Activated naive CD4-positive, alpha-beta T cell (primary cell): ENCODE data around the gene BCL7B.
"Not testable (repeated sequence)": the region's sequence is repeated elsewhere in the genome, so short reads cannot be mapped to it uniquely, and the experiment has no call there.

Source experiments
- DNase-seq, 4 experiments: peaks; one replicate each; lab custom pipeline; 2025; lab: John Stamatoyannopoulos, UW

The BCL7B gene

DNA sequence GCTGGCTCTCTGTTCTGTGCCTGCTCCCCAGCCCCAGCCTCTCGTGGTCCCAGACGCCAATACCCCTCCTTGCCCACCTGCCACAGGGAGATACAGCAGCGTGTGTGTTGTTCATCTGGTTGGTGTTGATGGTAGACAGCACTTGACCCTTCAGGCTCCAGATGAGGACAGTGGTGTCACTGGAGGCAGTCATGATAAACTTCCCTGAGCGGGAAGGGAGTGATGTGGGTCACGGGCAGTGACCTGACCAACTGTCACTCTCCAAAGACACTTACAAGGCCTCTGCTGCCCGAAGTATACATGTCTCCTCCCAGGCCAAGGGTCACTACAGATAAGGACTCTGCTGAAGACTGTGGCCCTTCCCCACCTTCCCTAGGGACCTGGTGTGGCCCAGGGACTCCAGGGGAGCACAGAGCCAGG lies 15.3 kb upstream of the BCL7B start:
- DNase-seq: no peak

DNA sequence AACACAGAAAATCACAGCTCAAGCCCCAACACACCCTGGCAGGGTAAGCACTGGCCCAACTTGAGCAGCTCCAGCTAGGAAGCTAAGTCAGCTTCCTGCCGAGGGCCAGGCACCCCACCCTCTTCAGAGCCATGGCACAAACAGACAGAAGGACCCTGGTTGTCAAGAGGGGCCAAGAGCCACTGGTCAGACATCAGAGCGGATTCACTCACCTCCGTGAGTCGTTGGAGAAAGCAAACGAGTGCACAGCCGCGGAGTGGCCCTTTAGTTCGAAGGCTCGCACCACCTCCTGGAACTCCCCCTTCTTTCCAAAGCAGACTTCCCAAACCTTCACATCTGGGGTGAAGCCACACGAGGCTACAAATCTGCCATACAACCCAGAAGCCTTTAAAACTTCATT lies 13.5 kb upstream of the BCL7B start:
- no peak for DNase-seq

DNA sequence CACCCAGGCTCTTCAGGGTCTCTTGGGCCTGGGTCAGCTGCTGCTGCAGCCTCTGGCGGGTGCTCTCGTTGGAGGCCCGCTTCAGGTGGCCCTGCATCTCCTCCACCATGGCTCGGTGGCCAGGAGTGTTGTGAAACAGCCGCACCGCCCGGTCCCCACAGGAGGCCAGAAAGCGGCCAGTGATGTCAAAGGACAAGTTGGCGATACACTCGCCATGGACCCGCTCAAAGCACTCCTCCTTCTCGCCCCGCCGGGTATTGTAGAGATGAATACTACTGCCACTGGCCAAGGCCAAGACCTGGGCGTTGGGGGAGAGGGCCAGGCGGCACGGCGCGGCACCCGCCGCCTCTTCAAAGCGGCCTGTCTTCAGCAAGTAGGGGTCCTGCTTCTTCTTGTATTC lies 13.0 kb upstream of the BCL7B start:
- no peak for DNase-seq

DNA sequence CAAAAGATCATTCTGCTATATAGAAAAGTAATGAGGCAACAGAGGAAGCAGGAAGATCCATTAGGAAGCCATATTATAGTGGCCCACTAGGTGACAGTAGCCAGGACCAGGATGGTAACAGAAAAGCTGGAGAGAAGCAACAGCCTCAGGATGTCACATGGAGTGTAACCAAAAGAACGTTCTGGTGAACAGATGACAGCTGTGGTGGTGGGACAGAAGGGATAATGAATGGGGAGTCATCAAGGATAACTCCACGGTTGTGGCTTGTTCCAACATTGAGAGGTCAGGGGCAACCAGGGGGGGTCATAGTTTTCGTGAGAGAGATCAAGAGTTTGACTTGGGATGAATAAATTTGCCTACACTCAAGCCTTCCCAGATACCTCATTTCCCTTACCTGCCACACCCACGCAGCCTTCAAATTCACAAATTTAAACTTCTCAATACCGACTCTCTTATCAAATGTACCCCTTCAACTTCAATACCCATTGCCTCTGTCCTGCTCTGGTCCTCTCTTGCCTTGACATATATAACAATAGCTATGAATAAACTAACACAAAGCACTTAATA lies 11.6 kb upstream of the BCL7B start:
- no peak for DNase-seq

DNA sequence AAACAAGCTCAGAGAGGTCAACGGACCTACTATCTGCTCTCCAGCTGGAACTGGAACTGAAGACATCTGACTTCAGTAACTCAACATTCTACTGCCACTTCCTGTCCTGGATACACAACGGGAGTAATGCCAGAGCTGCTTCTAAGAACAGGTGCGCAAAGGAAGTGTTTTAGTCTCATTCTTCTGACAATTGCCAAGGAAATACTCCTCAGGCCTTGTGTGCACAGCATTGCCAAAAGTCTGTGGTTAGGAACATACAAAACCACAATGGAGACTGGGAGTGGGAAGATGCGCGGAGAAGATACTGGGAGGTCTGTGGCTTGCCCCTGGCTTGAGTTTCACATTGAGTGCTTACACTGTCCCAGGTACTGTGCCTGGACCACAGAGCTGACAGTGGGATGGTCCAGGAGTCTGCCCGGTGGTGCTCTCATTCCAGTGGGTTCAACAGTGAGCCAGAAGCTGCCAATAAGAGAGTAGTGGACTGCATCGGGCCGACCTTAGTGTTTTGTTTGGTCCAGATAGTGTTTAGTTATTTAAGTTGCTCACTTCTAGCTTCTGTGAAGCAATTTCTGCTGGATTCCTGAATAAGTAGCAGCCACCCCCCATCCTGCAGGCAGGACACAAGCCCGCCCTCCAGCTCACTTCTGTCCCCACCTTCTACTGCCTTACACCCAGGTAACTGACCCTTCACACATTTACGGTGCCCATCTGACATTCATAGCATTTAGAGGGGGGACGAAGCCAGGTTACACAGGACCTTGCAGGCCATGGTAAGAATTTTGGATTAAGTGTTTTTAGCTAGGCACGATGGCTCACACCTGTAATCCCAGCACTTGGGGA lies 10.6 kb upstream of the BCL7B start:
- no peak for DNase-seq

DNA sequence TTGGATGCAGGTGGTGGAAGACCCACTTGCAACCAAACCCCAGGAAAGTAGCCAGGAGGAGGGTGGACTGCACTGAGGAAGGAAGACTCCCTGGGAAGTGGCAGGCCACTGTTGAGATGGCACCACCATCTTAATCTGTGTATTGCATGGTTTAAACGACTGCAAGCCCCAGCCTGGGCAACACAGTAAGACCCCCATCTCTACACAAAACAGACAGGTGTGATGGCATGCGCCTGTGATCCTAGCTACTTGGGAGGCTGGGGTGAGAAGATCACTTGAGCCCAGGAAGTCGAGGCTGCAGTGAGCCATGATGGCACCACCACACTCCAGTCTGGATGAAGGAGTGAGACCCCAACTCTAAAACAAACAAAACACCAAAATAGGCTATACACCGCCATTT lies 9.7 kb upstream of the BCL7B start:
- DNase-seq: no peak

DNA sequence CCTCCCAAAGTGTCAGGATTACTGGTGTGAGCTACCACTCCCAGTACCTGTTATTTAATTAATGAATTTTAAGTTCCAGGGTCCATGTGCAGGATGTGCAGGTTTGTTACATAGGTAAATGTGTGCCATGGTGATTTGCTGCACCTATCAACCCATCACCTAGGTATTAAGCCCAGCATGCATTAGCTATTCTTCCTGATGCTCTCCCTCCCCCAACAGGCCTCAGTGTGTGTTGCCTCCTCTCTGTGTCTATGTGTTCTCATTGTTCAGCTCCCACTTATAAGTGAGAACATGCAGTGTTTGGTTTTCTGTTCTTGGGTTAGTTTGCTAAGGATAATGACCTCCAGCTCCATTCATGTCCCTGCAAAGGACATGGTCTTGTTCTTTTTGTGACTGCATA lies 8.9 kb upstream of the BCL7B start:
- DNase-seq: not testable (repeated sequence)

DNA sequence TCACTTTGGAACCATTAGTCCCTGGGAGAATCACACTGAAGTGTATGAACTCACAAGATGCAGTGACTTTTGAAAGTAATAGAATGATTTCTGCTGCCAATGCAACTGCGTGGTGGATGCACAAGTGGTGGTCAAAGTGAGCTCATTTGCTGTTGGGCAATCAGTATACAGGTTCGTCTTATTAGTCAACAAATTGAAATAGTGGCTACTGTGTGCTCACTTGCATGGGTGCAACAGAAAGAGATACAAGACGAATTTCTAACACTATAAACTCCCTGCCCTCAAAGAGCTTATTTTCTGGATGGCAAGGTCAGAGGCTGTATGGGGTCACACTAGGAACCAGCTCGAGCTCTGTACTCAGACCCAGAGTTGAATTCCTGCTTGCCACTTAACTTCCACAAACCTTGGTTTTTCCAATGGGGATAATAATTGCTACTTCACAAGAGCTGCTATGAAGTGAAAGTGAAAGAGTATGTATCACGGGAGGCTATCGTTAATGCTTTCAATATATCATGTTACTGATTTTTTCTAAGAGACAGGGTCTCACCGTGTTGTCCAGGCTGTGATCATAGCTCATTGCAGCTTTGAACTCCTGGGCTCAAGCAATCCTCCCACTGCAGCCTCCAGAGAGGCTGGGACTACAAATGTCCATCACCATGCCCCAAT lies 8.3 kb upstream of the BCL7B start:
- DNase-seq: no peak

DNA sequence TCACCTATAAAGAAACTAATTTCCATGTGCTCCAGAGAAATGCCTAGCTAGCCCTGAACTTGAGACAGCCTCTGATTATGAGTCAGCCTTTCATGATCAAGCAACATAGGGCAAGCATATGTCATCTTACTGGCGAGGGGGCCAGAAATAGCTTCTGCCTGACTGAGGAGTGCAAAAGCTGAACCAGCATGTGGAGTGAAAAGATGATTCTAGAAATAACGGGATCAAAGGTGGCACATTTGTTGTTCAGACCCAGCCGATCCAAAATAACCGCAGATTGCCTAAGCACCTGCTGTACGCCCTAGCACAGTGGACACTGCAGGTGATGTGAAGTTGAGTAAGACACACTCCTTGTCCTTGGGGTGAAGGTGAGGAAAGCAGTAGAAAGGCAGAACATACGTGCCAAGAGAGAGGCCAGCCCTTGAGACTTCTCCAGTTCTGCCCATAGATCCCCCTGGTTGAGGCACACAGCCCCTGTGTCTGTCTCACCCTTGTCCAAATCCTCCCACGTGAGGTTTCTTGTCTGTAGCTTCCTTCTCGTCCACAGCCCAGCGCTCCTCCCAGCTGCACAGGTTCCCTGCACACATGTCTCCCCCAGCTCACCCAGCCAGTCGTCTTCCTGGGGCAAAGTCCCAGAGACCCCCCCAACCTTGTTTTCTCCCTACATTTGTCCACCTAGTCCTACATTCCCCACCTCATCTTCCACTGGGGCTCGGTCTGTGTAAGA lies 2.8 kb upstream of the BCL7B start:
- DNase-seq: no peak

DNA sequence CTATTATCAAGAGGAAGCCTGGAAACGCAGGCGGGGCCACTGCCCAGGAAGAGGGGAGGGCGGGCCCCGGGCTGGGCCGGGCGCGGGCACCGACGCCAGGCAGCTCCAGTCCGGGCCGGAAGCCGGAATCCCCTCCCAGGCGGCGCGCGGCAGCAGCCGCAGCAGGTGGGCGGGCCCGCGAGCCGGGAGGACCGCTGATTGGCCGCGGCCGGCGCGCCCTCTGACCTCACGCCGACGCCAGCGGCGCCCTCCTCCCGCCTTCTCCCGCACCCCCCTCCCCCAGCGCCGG lies 438 bp downstream of the BCL7B start:
- peak; percentile 54 to 86 (median 76) for DNase-seq

DNA sequence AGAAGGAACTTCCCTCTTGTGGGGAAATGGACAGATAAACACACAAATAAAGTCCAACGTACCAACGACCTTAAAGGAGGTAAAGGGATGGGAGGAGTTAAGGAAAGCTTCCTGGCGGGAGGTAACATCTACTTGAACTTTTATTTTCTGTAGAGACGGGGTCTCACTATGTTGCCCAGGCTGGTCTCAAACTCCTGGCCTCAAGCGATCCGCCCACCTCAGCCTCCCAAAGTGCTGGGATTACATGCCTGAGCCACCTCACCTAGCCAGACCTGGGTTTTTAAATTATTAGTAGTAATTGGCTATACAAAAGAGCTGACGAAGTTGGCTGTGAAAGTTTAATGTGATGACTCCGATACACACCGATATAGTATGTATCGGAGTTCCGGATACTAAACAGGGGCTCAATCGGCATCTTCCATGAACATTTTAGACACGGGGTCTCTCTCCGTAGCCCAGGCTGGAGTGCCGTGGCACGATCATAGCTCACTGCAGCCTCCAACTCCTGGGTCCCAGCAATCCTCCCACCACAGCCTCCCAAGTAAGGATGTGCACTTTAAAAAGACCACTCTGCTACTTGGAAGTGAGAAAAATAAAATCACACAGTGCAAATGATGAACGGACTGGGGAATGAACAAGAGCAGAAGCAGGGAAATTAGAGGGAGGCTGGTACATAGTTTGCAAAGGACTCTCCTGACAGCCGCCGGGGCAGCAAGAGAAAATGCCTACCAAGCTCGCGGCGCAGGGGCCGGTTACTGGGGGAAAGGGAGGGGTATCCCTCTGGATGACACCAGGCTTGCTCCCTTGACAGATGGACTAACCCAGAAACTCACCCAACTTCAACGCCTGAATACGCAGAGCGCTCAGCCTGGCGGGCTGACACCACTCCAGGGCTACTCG lies 1.0 kb downstream of the BCL7B start:
- no peak for DNase-seq

DNA sequence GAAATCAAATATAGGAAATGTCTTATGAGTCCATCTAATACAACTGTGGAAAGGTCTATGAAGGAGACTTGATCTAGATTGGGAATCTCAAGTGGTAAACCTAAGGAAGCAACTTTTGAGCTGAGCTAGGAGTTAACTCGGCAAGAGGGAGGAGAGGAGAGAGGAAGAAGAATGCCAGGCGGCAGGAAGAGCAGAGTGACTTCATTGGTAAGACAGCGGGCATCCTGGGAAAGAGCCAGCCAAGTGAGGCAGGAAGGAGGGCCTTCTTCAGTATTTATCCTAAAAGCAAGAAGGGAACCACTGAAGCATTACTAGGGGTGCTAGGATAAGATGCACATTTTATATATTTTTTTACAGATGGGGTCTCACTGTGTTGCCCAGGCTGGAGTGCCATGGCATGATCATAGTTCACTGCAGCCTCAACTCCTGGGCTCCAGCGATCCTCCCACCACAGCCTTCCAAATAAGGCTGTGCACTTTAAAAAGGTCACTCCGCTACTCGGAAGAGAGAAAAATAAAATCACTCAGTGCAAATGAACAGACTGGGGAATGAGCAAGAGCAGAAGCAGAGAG lies 2.0 kb downstream of the BCL7B start:
- DNase-seq: no peak

DNA sequence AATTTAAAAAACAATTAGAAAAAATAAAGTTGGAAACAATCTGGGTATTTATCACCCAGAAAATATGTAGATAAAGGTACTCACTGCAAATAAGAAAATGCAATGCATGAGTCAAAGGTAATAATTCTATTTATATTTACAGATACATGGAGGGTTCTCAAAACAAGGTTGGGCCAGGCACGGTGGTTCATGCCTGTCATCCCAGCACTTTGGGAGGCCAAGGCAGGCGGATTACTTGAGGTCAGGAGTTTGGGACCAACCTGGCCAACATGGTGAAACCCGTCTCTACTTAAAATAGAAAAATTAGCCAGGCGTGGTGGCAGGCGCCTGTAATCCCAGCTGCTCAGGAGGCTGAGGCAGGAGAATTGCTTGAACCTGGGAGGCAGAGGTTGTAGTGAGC lies 7.4 kb downstream of the BCL7B start:
- not testable (repeated sequence) for DNase-seq

DNA sequence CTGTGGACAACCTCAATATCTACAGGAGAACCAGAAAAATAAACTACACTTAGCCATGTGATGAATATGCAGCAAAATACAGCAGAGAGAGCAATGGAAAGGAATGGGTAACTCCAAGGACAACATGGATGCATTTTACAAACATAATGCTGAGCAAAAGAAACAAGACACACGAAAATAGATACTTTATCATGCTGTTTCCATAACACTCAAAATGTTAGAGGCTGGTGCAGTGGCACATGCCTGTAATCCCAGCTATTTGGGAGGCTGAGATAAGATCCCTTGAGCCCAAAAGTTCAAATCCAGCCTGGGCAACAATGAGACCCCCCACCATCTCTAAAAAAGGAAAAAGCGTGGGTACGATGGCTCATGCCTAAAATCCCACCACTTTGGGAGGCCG lies 8.3 kb downstream of the BCL7B start:
- no peak for DNase-seq

DNA sequence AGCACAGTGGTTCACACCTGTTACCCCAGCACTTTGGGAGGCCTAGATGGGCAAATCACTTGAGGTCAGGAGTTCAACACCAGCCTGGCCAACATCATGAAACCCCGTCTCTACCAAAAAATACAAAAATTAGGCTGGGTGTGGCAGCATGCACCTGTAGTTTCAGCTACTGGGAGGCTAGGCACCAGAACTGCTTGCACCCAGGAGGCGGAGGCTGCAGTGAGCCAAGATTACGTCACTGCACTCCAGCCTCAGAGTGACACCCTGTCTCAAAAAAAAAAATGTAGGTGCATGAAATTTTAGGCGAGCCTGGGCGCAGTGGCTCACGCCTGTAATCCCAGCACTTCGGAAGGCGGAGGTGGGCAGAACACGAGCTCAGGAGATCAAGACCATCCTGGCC lies 9.6 kb downstream of the BCL7B start:
- DNase-seq: no peak

DNA sequence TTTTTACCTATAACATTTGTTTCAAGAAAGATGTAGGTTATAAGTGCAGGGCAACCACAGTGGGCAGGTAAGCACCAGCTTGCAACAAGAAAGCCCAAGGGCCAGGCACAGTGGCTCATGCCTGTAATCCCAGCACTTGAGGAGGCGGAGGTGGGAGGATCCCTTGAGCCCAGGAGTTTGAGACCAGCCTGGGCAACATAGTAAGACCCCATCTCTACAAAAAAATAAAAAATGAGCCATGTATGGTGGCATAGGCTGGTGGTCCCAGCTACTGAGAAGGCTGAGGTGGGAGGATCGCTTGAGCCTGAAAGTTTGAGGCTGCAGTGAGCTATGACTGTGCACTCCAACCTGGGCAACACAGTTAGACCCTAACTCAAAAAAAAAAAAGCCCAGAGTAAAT lies 12.8 kb downstream of the BCL7B start:
- no peak for DNase-seq

DNA sequence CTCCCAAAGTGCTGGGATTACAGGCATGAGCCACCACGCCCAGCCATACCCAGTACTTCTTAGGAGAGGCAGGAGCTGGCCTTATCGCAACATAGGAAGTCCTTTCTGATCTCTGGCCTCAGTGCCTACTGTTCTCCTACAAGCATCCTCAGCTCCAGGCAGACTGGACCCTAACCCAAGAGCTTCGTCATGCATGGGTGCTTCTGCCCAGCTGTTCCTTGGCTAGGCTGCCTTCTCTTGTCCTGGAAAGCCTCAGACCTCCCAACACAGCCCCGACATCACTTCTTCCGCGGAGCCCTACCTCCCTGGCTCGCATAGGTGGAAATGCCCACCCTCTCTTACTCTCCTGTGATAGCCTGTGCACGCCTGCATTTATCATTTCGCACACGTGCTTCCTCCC lies 15.8 kb downstream of the BCL7B start:
- no peak for DNase-seq

DNA sequence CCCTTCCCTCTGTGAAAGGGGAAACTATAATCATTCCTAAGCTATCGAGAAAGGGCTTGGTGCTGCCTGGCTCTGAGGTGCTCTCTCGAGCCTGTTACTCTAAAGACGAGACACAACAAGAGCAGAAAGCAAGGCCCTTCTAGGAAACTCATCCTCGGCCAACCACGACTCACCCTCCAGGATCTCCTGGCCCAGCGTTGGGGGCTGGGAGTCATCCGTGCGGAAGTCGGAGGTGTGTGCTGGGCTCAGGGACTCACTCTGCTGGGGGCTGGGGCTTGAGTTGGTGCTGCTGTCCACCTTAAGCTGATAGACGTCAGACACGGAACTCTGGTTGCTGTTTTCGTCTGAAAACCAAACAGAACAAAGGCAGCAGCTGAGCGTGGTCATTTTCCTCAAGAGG lies 17.8 kb downstream of the BCL7B start:
- no peak for DNase-seq

DNA sequence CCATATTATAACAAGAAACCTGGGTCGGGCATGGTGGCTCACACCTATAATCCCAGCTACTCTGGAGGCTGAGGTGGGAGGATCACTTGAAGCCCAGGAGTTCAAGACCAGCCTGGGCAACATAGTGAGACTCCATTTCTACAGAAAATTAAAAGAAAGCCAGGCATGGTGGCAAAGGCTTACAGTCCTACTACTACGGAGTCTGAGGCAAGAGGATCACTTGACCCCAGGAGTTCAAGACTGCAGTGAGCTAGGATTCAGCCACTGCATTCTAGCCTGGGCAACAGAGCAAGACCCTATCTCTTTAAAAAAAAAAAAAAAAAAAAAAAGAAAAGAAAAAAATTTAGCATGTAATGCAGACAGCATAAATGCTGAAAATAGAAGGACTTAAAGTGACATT lies 19.0 kb downstream of the BCL7B start:
- not testable (repeated sequence) for DNase-seq

DNA sequence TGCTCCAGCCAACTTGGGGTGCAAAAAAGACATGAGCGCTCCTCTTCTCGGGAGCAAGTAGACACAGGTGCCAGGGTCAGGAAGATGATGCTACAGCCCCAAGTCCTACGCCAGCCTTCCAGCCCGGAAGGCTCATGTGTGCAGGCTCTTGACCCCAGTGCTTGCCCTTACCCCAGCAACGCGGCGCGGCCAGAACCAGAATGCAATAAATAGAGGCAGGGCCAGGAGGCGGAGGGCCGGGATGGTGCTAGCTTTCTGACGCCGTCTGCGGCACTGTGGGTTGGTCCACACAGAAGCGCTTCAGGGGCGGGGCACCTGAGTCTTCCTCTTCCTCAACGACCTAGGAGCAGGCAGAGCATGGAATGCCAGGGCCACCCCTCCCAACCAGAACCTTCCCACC lies 20.4 kb downstream of the BCL7B start:
- DNase-seq: no peak

DNA sequence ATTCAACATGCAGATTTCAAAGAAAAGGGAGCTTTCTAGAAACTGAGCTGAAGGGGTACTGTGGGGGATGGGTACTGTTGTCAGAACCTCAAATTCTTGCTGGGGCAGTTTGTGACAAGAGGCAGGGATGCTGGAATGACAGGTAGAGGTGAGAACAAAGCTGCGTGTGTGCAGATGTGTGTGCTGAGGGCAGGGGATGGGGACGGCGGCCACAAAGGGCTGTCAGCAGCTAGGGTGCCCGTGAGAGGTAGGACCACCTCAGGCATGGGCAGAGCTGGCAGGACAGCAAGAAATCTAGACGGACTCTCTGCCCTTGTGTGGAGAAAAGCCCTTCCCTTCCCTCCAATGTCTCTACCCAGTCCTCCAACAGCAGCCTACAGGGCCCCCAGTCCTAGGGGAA lies 21.0 kb downstream of the BCL7B start:
- DNase-seq: no peak

DNA sequence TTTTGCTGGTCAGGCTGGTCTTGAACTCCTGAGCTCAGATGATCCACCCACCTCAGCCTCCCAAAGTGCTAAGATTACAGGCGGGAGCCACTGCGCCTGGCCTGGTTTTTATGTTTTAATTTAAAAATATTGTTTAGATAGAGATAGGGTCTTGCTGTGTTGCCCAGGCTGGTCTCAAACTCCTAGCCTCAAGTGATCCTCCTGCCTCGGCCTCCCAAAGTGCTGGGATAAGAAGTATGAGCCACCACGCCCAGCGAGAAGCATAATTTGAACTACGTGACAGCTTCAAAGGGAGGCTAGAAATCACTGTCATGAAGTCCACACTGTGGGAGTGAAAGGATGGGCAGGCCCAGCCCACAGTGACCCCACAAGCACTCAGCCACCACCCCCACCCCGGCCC lies 21.6 kb downstream of the BCL7B start:
- DNase-seq: not testable (repeated sequence)
